ENCODE data around the gene KIAA1958.

The KIAA1958 gene, protein sequence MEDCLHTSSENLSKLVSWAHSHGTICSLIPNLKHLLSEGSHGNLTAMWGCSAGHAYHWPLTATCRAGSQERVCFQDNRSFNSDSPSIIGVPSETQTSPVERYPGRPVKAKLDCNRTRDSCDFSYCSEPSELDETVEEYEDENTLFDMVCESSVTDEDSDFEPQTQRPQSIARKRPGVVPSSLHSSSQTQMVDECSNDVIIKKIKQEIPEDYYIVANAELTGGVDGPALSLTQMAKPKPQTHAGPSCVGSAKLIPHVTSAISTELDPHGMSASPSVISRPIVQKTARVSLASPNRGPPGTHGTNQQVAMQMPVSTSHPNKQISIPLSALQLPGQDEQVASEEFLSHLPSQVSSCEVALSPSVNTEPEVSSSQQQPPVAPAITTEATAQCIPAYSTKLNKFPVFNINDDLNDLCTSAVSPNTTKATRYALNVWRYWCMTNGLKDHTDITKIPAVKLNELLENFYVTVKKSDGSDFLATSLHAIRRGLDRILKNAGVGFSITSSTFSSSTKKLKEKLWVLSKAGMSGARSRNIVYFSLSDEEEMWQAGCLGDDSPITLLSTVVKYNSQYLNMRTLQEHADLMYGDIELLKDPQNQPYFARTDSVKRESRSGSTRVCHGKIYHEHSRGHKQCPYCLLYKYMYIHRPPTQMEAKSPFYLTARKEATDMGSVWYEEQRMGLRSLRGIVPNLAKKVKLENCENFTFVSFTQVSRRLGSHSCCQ

DNA sequence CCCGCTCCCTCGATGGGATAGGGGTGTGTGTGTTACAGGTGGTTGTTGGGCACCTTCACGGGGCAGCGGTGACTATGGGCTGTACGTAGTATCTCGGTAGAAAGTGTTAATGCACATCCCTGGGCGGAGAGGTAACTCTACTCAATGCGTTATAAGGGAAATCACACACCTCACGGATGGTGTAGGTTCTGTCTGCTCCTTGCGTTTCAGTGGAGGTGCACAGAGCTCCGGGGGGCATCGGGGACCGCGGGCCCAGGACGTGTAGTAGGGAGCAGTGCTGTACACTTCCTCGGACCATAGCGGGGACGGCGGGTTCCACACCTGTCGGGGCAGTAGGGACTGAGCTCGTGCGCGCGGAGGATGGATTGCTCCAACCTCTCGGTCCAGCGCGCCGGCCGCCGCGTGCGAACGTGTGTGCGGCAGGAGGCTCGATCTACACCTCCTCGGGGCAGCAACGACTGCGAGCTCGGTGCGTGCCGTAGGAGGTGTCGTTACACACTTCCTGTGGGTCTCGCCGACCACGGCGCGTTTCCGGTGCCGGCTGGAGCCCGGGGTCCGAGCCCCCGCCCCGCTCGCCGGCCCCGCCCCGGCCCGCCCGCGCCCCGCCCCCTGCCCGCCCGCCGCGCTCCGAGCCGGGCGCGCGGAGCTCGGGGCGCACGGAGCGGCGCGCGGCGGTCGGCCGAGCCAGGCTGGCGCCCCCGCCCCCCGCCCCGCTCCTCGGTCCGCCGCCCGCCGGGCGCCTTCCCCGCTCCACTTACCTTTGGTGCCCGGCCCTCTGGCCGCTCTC is at the start of gene KIAA1958:
TSS of gene KIAA1958 (plus strand) at position 607 of the 787 bp plus-strand sequence. CDS start 87,254 bp downstream, outside the sequence.
- TF ChIP-seq ZFX (IDR thresholded peaks at IDR 0.05), result no peak
- TF ChIP-seq, protein P1, sequence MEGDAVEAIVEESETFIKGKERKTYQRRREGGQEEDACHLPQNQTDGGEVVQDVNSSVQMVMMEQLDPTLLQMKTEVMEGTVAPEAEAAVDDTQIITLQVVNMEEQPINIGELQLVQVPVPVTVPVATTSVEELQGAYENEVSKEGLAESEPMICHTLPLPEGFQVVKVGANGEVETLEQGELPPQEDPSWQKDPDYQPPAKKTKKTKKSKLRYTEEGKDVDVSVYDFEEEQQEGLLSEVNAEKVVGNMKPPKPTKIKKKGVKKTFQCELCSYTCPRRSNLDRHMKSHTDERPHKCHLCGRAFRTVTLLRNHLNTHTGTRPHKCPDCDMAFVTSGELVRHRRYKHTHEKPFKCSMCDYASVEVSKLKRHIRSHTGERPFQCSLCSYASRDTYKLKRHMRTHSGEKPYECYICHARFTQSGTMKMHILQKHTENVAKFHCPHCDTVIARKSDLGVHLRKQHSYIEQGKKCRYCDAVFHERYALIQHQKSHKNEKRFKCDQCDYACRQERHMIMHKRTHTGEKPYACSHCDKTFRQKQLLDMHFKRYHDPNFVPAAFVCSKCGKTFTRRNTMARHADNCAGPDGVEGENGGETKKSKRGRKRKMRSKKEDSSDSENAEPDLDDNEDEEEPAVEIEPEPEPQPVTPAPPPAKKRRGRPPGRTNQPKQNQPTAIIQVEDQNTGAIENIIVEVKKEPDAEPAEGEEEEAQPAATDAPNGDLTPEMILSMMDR (conservative IDR thresholded peaks at IDR 0.05), result no peak
- peak within 1 kb of the TSS; percentile 88 for H3K27ac ChIP-seq

GRCh38 chr9:112437406-112437805 is 49.2 kb upstream of the KIAA1958 start:
- TF ChIP-seq, protein P1 (conservative IDR thresholded peaks at IDR 0.05), result no peak
- TF ChIP-seq ZFX (IDR thresholded peaks at IDR 0.05), result no peak
- H3K27ac ChIP-seq, result no peak overlapping the region

GRCh38 chr9:112439171-112439570 is 47.5 kb upstream of the KIAA1958 start:
- TF ChIP-seq, protein P1 (conservative IDR thresholded peaks at IDR 0.05), result no peak
- no peak for TF ChIP-seq ZFX (IDR thresholded peaks at IDR 0.05)
- H3K27ac ChIP-seq, result no peak overlapping the region

DNA sequence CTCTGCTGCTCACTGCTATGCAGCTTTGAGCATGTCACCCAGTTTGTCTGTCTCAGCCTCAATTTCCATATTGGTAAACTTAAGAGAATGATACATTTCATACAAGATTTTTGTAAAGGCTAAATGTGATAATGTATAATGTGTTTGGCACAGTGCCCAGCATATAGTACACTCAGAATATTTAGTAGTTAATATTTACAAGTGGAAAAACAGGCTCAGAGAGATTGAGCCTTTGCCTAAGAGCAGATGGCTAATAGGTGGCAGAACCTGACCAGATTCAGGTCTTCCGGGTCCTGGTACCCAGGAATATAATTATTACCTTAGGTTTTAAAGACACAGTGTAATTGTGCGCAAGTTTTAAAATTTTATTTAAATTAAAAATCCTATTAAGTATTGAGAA is 46.8 kb upstream of the KIAA1958 start:
- TF ChIP-seq, protein P1 (conservative IDR thresholded peaks at IDR 0.05), result no peak
- no peak for TF ChIP-seq ZFX (IDR thresholded peaks at IDR 0.05)
- H3K27ac ChIP-seq, result no peak overlapping the region

DNA sequence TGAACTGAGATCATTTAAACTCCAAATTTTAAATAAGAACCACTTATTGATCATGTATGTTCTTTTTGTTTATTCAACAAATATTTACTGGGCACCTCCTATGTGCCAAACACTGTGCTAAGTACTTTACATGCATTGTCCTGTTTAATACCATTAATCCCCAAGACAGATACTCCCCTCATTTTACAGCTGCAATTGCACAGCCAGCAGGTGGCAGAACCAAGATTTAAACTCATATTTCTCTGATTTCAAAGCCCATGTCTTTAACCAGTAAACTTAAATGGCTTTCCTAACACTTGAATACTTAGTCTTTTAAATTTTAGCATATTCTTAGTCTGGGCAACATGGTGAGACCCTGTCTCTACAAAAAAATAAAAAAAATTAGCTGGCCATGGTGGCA is 43.4 kb upstream of the KIAA1958 start:
- H3K27ac ChIP-seq, result no peak overlapping the region
- TF ChIP-seq, protein P1 (conservative IDR thresholded peaks at IDR 0.05), result peak; percentile 72
- no peak for TF ChIP-seq ZFX (IDR thresholded peaks at IDR 0.05)

- TF ChIP-seq, protein P1 (conservative IDR thresholded peaks at IDR 0.05), result no peak
- no peak for TF ChIP-seq ZFX (IDR thresholded peaks at IDR 0.05)
- no peak overlapping the region for H3K27ac ChIP-seq
Measured at GRCh38 chr9:112443636-112444035, 43.0 kb upstream of the KIAA1958 start.

Measured in C4-2B (cell line).